GM21717 (cell line): Measurements from ENCODE around the gene EXOC6B.
"Not testable (repeated sequence)": the region's sequence is repeated elsewhere in the genome, so short reads cannot be mapped to it uniquely, and the experiment has no call there.

Experiments used
- ATAC-seq: cut with Tn5 transposase; IDR thresholded peaks from one replicate; pipeline ENCODE4 v1.9.1; 2021; ENCODE audit warnings: mild to moderate bottlenecking, moderate library complexity; ENCODE audit not compliant: unreplicated experiment

Gene EXOC6B

DNA sequence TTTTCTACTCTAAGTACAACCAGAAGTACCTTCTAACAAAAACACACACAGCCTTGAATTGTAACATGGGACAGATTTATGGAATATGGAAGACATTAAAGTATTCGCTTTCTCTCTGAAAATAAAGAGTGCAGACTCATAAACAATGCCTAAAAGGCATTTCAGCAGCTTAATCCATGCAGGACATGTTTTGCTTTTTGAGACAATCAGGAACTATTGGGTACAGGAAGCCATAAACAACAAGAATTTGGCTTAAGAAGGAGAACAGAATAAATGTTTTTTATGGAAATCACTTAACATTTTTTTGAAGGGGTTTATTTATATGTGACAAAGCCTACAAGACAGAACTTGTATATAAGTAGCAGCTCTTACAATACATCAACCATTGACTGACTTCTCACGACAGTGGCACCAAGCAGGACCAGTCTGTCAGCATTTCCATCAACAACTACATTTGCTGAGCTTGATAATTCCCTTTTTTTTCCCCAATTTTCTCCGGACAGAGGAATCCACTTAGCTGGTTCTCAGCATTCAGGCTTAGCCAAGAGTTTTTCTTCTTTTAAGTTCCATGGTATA is 140.1 kb downstream of the EXOC6B start:
- ATAC-seq = no peak

DNA sequence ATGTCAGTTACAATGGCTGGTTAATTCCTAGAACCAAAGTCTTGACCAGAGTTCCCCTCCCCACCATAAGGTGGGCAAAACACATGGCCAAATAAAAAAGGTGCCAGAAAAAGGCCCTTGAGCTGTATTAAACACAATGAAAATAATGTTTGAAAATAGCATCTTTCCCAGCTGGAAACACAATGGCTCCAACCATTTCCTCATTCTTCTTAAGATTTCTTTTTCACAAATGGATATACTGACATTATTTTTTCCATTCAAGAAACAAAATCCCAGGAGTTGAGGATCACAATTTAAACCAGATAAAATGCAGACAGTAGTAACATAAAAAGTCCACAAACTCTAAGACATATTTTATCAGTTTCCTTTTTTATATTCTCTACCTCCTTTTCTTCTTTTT is 143.8 kb downstream of the EXOC6B start:
- no peak for ATAC-seq

DNA sequence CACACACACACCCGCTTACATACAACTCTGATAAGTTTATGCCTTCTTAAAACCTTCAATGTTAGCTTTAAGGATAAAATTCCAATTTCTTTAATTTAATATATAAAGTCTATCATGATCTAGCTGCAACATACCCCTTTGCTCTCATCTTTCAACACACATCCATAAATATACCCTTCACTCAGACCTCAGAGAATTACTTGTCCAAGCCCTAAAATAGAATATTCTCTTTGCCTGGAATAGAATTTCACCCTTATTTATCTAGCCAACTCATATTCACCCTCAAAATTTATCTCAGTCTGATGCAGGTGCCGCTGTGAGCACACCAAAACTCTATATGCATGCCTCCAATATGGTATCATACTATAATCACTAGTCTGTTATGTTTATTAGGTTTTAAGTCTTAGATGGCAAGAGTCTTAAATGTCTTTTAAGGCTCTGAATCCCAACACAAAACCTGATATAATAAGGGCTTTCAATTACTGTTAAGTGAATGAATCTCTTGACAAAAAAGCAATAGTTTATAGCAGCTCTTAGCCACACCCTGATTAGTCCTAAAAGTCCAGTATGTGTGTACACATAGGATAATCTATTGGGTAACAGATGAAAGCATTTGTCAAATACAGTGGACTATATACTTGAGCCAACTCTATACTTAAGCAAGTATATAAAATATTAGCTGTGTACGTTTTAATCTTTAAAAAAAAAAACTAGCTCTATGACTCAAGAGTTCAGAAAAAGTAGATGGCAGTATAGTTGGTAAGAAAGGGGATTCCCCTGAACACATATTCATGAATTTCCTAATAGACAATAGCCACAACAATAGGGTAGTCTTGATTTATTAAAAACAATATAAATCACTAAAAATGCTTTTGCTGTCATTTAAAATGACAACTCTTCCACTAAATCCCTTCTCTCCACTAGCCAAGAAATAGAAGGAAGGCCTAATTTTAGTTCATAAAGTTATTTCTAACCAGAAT is 144.5 kb downstream of the EXOC6B start:
- ATAC-seq = no peak

DNA sequence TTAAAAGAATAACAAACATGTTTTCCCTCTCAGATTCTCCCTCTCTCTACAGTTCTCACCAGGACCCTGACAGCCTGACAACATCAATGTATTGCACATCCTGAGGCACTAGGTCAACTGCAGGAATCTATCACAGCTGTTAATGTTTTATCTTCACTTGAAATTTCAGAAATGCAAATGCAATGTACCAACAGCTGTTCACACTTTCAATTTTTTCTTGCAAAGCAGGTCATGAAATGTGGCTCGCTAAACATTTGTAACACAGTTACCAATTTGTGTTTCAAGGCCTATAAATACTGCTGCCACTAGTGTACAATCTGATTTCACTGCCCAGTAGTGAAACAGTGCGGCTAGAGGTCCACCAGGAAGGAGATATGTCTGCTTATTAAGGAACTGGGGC is 147.8 kb downstream of the EXOC6B start:
- peak; percentile 77 for ATAC-seq

GRCh38 chr2:72676341-72677025 is 149.3 kb downstream of the EXOC6B start:
- no peak for ATAC-seq

GRCh38 chr2:72674982-72675915 is 150.6 kb downstream of the EXOC6B start:
- no peak for ATAC-seq

DNA sequence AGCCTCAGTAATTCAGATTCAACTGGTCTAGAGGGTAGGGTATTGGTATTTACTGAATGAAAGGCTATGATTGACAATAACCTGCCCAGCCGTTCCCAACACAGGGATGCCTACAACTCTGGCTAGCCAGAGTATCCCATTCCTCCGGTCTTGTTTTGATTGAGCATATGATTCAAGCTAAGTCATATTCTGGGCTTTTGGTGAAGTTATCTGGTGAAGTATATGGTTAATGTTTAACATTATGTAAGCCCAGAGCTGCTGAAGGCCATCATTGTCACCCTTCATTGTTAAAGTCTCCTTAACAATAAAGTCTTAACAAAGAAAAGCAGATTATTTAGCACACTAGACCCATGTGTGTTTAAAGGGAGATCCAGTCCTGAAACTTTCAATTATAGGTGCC is 152.6 kb downstream of the EXOC6B start:
- no peak for ATAC-seq

DNA sequence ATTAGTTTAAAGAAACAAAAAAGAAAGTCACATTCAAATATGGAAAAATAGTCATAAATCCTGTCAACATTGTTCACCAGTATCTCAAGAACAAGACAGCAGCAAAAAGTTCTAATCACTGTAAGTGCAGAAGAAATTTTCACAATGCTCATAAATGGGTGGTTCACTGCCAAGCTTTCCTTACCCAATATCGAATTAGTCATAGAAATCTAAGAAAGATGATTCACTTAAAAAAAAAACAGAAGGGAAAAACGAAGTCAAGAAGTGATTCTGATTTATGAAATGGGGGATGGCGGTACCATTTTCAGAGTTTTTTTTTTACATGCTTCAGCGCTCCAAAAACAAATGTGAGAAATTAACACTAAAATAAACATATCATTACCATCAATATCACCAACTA is 156.7 kb downstream of the EXOC6B start:
- no peak for ATAC-seq

GRCh38 chr2:72668647-72669046 is 157.2 kb downstream of the EXOC6B start:
- ATAC-seq = no peak

DNA sequence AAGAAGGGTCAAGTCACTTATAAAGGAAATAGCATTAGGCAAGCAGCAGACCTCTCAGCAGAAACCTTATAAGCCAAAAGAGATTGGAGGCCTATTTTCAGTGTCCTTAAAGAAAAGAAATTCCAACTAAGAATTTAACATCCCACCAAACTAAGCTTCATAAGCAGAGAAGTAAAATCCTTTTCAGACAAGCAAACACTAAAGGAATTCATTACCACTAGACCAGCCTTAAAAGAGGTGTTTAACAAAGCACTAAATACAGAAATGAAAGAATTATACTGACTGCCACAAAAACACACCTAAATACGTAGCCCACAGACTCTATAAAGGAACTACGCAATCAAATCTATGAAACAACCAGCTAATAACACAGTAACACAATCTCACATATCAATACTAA is 160.4 kb downstream of the EXOC6B start:
- no peak for ATAC-seq

DNA sequence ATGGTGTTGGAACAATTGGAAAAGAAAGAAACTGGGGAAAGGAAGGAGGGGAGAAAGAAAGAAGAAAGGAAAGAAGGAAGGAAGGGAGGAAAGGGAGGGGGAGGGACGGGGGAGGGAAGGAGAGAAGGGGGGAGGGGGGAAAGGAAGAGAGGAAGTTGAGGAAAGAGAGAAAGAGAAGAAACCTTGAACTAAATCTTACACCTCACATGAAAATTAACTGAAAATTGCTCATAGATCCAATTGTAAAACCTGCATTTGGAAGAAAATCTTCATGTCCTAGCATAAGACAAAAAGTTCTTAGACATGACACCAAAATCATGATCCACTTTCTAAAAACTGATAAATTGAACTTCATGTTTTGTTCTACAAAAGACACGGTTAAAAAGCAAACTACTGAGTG is 163.8 kb downstream of the EXOC6B start:
- ATAC-seq = no peak

- ATAC-seq = no peak
Measured at GRCh38 chr2:72649810-72650209, 176.0 kb downstream of the EXOC6B start.

DNA sequence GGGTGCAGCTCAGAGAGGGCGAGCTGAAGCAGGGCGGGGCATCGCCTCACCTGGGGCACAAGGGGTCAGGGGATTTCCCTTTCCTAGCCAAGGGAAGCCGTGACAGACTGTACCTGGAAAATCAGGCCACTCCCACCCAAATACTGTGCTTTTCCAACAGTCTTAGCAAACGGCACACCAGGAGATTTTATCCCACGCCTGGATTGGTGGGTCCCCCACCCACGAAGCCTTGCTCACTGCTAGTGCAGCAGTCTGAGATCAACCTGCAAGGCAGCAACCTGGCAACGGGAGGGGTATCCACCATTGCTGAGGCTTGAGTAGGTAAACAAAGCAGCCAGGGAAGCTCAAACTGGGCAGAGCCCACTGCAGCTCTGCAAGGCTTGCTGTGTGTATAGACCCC is 184.6 kb downstream of the EXOC6B start:
- not testable (repeated sequence) for ATAC-seq

DNA sequence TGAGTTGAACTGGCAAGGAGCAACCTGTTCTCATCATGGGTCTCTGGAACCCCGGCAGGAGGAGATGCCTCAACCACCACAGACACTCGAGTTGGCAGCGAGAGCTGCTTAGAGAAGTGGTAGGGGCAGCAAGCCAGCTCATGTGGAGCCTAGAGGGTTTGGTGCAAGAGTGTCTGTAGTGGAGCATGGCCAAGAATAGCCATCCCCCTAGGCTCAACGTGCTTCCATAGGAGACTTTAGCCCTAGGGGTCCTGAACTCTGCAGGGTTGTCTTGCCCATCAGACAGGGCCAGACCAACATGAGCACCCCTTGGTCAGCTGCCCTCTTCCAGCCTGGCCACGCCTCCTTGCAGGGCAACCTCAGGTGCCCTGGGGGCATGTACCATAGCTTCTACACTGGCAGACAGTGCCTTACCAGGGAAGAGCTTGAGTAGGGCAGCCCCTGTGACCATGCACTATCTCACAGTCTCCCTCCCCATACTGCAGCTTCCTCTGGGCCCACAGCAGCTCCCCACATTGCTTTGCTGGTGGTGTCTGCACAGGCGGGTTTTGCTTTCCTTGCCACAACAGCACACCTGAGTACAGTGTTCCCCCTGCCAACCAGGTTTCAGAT is 187.1 kb downstream of the EXOC6B start:
- no peak for ATAC-seq

- no peak for ATAC-seq
Measured at GRCh38 chr2:72636210-72636609, 189.6 kb downstream of the EXOC6B start.

DNA sequence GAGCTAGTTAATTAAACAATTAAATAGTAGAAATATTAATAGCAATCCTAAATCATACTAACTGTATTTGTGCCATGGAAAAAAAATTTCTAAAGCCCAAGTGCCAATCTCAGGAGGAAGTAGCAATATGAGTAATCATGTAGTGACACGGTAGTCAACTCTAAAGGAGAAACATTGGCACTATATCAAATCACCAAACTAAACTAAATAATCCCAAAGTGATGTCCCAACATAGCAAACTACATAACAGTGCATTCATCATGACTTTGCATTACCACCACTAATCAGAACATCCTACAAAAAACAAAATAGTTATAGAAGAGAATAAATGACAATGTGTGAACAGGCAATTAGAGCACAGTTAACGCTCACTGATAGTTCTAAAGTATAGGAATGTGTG is 195.1 kb downstream of the EXOC6B start:
- no peak for ATAC-seq

DNA sequence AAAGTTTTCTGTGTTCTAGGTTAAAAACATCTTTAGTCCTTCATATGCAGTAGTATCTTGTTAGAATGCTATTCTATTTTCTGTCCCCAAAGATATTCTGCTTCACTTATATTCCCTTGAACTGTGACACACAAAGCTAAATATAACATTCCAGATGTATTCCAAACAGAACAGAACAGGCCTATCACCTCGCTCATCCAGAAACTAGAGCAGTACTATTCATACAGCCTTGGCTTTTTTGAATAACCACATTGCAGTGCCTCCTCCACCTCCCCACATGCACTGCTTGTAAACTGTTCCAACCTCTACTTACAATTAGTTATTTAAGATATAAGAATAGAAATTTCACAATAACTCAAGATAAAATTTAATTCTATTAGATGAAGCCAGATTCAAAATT is 196.8 kb downstream of the EXOC6B start:
- ATAC-seq = no peak

- ATAC-seq = no peak
Measured at GRCh38 chr2:72627083-72627482, 198.8 kb downstream of the EXOC6B start.

DNA sequence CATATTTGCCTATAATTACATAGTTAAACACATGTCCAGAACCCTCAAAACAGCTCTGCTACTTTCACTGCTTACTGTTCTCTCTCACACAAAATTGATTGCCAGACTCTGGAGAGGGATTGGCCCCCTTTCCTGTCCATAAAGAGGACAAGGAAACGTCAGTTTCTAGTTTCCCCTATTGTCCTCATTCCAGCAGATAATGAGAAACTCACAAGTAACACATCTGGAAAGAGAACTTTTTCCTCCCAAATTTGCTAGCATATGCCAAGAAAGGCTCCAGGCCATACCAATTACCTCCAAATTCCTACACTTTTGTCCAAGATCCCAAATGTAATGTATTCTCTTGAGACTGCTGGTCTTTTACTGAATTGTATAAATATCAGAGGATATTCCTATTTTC is 200.5 kb downstream of the EXOC6B start:
- no peak for ATAC-seq

DNA sequence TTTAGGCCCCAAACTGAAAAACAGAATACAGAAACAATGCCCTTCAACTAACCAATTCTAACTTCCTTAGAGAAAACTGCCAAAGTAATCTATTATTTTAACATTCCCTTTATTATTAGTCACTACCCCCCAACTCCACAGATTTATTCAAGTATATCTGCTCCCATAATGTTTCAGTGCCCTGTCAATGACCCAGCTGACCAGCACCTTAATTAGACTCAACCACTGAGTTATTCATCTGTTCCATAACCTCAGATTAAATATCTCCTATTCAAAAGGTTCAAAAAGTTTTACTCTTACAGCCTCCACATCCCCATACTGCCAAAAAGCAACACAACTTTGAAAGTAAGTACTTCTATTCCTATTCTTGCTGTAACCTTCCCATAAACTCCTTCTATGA is 202.4 kb downstream of the EXOC6B start:
- no peak for ATAC-seq
